Mammary epithelial cell (primary cell): ENCODE data around the gene TEX19.

Experiments
- EZH2 ChIP-seq: IDR thresholded peaks from 2 replicates; pipeline ENCODE4 v1.6.1; 2012; ENCODE audit warnings: low read length, inconsistent platforms, borderline replicate concordance
- TF ChIP-seq, protein P1 (sequence below), 2 donors: IDR thresholded peaks in 1 of 2; conservative IDR thresholded peaks in 1 of 2; 2 replicates each; pipeline ENCODE4 v1.5.1; 2011 to 2012; ENCODE audit warnings: inconsistent platforms in 2 of 2, low read length in 2 of 2, mild to moderate bottlenecking in 2 of 2, control low read depth in 1 of 2, low read depth in 1 of 2; ENCODE audit not compliant: insufficient read depth in 1 of 2; ENCODE audit errors: extremely low read depth in 1 of 2

DNA sequence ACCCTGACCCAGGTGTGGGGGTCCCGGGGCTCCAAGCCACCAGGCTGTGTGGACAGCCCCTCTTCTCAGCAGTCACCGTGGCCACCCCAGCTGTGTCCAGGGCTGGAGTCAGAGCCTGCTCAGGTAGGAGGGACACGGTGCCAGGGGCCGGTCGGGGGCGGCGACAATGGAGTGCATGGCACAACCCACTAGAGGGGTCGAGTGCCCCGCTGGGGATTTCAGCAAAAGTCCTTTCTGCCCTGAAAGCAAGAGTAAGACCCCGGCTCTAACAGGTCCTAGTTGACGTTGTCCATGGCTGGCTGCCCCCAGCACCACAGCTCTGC is 23.8 kb downstream of the TEX19 start:
- TF ChIP-seq, protein P1, sequence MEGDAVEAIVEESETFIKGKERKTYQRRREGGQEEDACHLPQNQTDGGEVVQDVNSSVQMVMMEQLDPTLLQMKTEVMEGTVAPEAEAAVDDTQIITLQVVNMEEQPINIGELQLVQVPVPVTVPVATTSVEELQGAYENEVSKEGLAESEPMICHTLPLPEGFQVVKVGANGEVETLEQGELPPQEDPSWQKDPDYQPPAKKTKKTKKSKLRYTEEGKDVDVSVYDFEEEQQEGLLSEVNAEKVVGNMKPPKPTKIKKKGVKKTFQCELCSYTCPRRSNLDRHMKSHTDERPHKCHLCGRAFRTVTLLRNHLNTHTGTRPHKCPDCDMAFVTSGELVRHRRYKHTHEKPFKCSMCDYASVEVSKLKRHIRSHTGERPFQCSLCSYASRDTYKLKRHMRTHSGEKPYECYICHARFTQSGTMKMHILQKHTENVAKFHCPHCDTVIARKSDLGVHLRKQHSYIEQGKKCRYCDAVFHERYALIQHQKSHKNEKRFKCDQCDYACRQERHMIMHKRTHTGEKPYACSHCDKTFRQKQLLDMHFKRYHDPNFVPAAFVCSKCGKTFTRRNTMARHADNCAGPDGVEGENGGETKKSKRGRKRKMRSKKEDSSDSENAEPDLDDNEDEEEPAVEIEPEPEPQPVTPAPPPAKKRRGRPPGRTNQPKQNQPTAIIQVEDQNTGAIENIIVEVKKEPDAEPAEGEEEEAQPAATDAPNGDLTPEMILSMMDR (conservative IDR thresholded peaks at IDR 0.05 in 1 of 2, IDR thresholded peaks at IDR 0.05 in 1 of 2; ENCODE audit: extremely low read depth in 1 of 2, insufficient read depth in 1 of 2, low read depth in 1 of 2, low read length in 2 of 2), result no peak
- TF ChIP-seq EZH2, result no peak
